ENCODE results near the gene CORO2B. TPM values are rescaled to one million over a fixed set of nuclear protein-coding genes. Genes with fewer than 3 reads are reported as not detected.

CORO2B gene
- total RNA-seq, 4 donors from 2014 or later: 1.3 to 18.2 (median 7.0) TPM

DNA sequence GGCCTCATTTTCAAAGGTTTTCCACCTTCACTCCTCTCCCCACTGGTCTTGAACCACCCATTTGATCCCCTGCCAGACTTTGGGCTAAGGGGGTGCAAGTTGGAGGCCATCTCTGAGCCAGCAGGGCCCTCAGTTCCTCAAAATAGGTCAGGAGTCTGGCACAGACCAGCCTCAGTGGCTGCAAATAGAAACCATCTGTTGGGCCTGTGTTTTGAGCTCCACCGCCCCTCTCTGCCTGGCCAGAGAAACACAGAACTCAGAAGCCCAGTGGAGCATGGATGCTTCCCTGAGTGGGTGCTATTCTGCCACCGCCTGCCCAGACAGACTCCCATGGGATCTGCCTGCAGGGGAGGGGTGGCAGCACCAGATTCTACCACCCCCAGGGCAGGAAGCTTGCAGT lies 56.3 kb downstream of the CORO2B start:
- peaks cover 21 to 27% of the 10 kb centered on the region in 2 donors for H3K4me1 ChIP-seq
- no peaks in the 10 kb centered on the region for H3K9me3 ChIP-seq
- peak overlapping the region; percentile 71 for H3K27ac ChIP-seq
- intact Hi-C loops (cut with DNase I; ENCODE audit: low total_unique reads): no loop called here
- TF ChIP-seq POLR2A (IDR thresholded peaks at IDR 0.05): no peak
- TF ChIP-seq, protein P1, sequence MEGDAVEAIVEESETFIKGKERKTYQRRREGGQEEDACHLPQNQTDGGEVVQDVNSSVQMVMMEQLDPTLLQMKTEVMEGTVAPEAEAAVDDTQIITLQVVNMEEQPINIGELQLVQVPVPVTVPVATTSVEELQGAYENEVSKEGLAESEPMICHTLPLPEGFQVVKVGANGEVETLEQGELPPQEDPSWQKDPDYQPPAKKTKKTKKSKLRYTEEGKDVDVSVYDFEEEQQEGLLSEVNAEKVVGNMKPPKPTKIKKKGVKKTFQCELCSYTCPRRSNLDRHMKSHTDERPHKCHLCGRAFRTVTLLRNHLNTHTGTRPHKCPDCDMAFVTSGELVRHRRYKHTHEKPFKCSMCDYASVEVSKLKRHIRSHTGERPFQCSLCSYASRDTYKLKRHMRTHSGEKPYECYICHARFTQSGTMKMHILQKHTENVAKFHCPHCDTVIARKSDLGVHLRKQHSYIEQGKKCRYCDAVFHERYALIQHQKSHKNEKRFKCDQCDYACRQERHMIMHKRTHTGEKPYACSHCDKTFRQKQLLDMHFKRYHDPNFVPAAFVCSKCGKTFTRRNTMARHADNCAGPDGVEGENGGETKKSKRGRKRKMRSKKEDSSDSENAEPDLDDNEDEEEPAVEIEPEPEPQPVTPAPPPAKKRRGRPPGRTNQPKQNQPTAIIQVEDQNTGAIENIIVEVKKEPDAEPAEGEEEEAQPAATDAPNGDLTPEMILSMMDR (IDR thresholded peaks at IDR 0.05): no peak
- no peaks in the 10 kb centered on the region for H3K27me3 ChIP-seq
- H3K4me3 ChIP-seq: no peak overlapping the region
- no peaks in the 10 kb centered on the region for H3K36me3 ChIP-seq
- peak in 1 of 2 donors; percentile 40 for DNase-seq

DNA sequence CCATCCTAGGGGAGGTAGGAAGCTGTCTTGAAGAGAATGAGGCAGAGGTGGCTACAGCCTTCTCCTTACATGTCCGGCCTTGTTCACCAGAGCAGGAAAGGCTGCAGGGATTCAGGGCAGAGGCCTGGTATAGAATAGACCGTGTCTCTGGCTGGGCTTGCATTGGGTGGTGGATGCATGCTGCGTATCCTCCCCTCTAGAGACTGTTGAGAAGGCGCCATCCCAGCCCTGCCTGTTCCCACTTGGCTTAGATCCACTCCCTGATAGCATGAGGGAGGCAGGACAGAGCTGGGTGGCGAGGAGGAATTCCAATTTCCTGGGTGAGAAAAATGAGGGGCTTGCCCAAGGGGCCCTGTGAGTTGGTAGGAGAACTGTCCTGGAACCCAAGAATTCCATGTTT lies 57.5 kb downstream of the CORO2B start:
- H3K27ac ChIP-seq: peak overlapping the region; percentile 71
- no peak overlapping the region for H3K4me3 ChIP-seq
- DNase-seq: no peak
- no peaks in the 10 kb centered on the region for H3K27me3 ChIP-seq
- no peaks in the 10 kb centered on the region for H3K9me3 ChIP-seq
- peaks cover 21 to 27% of the 10 kb centered on the region in 2 donors for H3K4me1 ChIP-seq
- TF ChIP-seq, protein P1 (IDR thresholded peaks at IDR 0.05): no peak
- TF ChIP-seq POLR2A (IDR thresholded peaks at IDR 0.05): no peak
- no peaks in the 10 kb centered on the region for H3K36me3 ChIP-seq
- intact Hi-C loops (cut with DNase I; ENCODE audit: low total_unique reads): no loop called here

DNA sequence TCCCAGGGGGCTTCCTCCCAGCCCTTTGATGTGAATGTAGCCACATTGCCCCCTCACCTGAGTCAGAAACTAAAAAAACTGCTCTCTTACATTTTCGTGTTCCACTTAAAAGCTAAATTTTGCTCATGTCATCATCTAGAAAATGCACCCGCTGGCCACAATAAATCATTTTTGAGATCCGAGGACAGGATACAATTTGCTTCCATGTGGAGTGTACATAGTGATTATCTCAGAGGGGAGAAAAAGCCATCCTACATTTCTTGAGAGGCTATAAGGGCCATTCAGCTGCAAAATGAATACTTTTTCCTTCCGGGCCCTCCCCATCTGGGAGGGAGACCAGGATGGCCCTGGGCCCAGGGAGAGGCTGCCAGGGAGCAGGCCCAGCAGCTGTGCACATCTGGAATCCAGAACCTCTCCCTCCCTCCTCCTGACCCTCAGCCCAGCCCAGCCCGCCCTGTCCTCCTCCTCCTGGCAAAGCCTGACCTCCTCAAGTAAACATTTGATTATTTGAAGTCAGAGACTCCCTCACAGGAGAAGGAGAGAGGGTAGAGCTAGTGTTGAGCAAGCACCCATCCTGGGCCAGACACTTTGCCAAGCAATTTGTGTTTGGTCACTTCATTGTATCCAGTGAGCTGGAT lies 59.1 kb downstream of the CORO2B start:
- H3K36me3 ChIP-seq: no peaks in the 10 kb centered on the region
- H3K27ac ChIP-seq: peak overlapping the region; percentile 71
- TF ChIP-seq POLR2A (IDR thresholded peaks at IDR 0.05): no peak
- TF ChIP-seq, protein P1 (IDR thresholded peaks at IDR 0.05): no peak

DNA sequence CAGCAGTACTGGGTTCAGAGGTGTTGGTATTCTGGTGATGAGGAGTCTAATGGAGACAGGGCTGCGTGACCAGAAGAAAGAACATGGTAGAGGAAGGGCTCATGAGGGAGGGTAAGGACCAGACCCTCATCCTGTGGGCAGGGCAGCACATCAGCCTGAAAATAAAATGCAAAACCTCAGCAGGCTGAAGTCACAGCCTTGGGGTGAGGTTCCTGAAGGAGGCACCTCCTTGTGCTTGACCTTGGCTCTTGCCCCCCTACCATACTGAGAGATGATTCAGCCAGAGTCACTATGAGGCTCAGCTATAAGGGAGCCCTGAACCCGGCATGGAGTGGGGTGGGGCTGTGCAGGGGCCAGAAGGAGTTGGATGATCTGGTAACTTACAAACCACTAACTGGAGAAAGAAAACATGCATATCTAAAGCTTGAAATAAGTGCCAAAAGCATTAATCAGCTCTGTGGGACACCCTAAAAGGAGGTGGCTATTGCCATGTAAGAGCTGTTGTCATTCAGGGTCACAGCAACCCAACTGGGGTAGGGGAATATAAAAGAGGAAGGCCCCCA lies 60.2 kb downstream of the CORO2B start:
- Histone ChIP-seq H3K36me3 (no peaks in the 10 kb centered on the region), H3K9me3 (no peaks in the 10 kb centered on the region), H3K4me3 (no peak overlapping the region), H3K27ac (peak overlapping the region; percentile 71), H3K4me1 (peaks cover 21 to 27% of the 10 kb centered on the region in 2 donors), H3K27me3 (no peaks in the 10 kb centered on the region)
- no peak for TF ChIP-seq POLR2A (IDR thresholded peaks at IDR 0.05)
- TF ChIP-seq, protein P1 (IDR thresholded peaks at IDR 0.05): no peak
- intact Hi-C loops (cut with DNase I; ENCODE audit: low total_unique reads): no loop called here
- DNase-seq: no peak

More for the DNA sequence above, 59.1 kb downstream of the CORO2B start:
- Histone ChIP-seq H3K4me3 (no peak overlapping the region), H3K9me3 (no peaks in the 10 kb centered on the region), H3K27me3 (no peaks in the 10 kb centered on the region), H3K4me1 (peaks cover 21 to 27% of the 10 kb centered on the region in 2 donors)
- intact Hi-C loops (cut with DNase I; ENCODE audit: low total_unique reads): no loop called here
- DNase-seq: peak; percentile 70 to 83

DNA sequence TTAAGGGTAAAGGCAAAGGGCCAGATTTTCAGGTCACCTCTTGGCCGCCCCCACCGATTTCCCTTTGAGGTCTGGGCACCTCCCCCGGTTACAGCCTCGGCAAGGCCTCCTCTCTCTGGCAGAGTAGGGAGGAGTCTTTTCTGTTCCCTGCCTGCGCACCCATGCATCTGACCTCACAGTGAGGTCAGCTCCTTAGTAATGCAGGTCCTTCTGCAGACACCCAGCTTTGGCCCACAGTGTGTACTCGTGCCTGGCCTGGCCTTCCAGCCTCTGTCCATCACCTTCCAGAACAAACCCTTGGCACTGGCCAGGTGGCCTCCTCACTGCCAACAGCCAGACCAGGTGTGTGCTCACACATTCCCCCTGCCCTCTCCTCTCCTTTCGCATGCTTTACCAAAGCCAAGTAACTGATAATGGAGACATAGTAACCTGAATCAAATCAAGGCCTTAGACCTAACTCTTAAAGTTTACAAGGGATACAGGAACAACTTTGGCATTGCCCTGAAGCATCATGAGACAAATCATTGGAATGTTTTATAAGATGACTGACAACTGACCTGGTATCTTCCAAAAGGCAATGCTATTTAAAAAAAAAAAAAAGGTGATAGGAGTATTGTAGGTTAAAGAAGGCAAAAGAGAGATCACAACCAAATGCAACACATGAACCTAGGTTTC lies 61.3 kb downstream of the CORO2B start:
- no peaks in the 10 kb centered on the region for H3K9me3 ChIP-seq
- no peak overlapping the region for H3K4me3 ChIP-seq
- DNase-seq: peak; percentile 44 to 54
- H3K27ac ChIP-seq: peak overlapping the region; percentile 71
- H3K27me3 ChIP-seq: no peaks in the 10 kb centered on the region
- H3K4me1 ChIP-seq: peaks cover 21 to 23% of the 10 kb centered on the region in 2 donors
- TF ChIP-seq POLR2A (IDR thresholded peaks at IDR 0.05): no peak
- TF ChIP-seq, protein P1 (IDR thresholded peaks at IDR 0.05): no peak
- no peaks in the 10 kb centered on the region for H3K36me3 ChIP-seq
- intact Hi-C loops (cut with DNase I; ENCODE audit: low total_unique reads): no loop called here

Data from uterus (tissue), 4 donors.